Measurements from ENCODE around the gene TBX2.

Gene TBX2

GRCh38 chr17:61390479-61390791, 9.2 kb upstream of the TBX2 start:
- no peak overlapping the region for H3K4me3 ChIP-seq (ENCODE audit: low read depth, low read length)
- TF ChIP-seq CTCF (conservative IDR thresholded peaks at IDR 0.05; ENCODE audit: low read depth, low read length): no peak
- DNase-seq (ENCODE audit: low read depth): no peak

GRCh38 chr17:61391595-61392291, 7.9 kb upstream of the TBX2 start:
- DNase-seq (ENCODE audit: low read depth): no peak
- no peak overlapping the region for H3K4me3 ChIP-seq (ENCODE audit: low read depth, low read length)
- TF ChIP-seq CTCF (conservative IDR thresholded peaks at IDR 0.05; ENCODE audit: low read depth, low read length): no peak

GRCh38 chr17:61392679-61393078, 7.0 kb upstream of the TBX2 start:
- no peak overlapping the region for H3K4me3 ChIP-seq (ENCODE audit: low read depth, low read length)
- TF ChIP-seq CTCF (conservative IDR thresholded peaks at IDR 0.05; ENCODE audit: low read depth, low read length): no peak
- DNase-seq (ENCODE audit: low read depth): no peak

- no peak for DNase-seq (ENCODE audit: low read depth)
- TF ChIP-seq CTCF (conservative IDR thresholded peaks at IDR 0.05; ENCODE audit: low read depth, low read length): peak; percentile 37
- no peak overlapping the region for H3K4me3 ChIP-seq (ENCODE audit: low read depth, low read length)
Observed at GRCh38 chr17:61393550-61393903, 6.1 kb upstream of the TBX2 start.

- H3K4me3 ChIP-seq (ENCODE audit: low read depth, low read length): no peak overlapping the region
- no peak for DNase-seq (ENCODE audit: low read depth)
- TF ChIP-seq CTCF (conservative IDR thresholded peaks at IDR 0.05; ENCODE audit: low read depth, low read length): no peak
Observed at GRCh38 chr17:61393904-61394629, 5.6 kb upstream of the TBX2 start.

- no peak for DNase-seq (ENCODE audit: low read depth)
- TF ChIP-seq CTCF (conservative IDR thresholded peaks at IDR 0.05; ENCODE audit: low read depth, low read length): no peak
- no peak overlapping the region for H3K4me3 ChIP-seq (ENCODE audit: low read depth, low read length)
Observed at GRCh38 chr17:61394630-61395408, 4.8 kb upstream of the TBX2 start.

Measured in choroid plexus epithelial cell (primary cell).